DMS53 (cell line): ENCODE measurements around the gene IL20RB.
"Not testable (repeated sequence)": the region's sequence is repeated elsewhere in the genome, so short reads cannot be mapped to it uniquely, and the experiment has no call there.

Experiments
- DNase-seq: peaks from one replicate; lab custom pipeline; 2025; lab: John Stamatoyannopoulos, UW

Gene IL20RB

DNA sequence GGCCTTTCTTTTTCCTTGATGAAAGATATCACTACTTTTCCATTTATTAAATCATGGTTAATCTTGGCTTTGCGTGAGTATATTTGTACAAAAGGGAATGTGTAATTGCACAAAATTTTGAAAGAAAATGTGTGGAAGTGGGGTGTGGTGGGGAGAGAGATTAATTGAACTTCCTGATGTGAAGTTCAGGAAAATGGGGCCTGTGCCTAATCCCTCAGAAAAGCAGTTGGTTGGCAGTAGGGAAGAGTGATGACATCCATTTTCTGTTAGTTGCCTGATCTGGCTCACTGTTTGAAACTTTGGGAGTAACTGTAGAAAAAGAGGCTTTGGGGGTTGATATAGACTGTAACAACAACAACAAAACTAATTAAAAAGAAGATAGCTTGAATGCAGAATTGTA, 10.8 kb upstream of the IL20RB start:
- DNase-seq, result no peak

DNA sequence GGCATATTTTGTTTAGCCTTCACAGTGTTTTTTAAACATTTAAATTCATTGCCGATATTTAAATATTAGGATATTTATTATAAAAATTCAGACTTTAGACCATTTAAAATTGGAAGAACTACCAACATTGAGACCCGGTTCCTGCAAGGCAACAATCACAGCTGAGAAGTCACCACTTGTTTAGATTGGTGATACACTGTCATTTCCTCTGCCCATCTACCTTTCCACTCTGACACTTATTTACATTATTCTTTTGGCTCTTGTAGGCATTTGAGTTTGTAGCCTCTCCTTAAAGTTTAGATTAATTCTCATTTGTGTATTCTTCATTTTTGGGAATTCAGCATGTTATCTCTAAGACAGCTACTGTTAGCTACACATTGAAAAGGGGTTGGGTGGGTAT, 10.3 kb upstream of the IL20RB start:
- no peak for DNase-seq

DNA sequence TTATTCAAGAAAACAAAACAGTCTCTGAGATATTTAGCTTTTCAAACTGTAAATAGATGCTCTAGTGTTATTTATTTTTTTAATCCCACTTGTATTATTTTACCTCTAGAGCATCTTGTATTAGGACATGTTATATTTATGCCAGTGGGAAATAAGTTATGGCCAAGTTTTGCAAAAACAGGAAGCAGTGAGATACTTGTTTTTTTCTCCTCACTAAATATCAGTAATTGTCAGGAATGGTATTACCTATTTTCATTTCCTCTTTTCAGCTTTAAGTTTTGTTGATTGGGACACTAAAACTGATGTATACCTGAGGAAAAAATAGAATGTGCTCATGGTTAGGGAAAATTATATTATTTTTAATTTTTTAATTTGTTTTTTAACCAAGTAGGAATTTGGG, 8.6 kb upstream of the IL20RB start:
- DNase-seq, result no peak

DNA sequence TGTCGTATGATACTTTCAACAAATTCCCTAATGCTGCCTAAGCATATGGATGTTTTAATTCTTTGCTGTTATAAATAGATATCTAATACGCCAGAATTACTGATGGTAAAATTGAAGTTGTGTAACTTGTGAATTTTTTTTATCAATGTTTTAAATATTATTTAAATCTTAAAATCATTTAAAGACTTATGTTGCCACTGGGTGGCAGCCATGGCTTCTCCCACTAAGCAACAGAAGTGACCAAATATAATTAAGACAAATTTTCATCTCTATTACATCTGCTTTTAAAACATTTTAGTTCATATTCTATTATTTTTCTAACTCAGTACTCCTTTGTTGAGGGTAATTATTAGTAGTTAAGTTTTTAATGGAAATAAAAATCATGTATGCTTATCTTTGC, 8.1 kb upstream of the IL20RB start:
- DNase-seq, result no peak

DNA sequence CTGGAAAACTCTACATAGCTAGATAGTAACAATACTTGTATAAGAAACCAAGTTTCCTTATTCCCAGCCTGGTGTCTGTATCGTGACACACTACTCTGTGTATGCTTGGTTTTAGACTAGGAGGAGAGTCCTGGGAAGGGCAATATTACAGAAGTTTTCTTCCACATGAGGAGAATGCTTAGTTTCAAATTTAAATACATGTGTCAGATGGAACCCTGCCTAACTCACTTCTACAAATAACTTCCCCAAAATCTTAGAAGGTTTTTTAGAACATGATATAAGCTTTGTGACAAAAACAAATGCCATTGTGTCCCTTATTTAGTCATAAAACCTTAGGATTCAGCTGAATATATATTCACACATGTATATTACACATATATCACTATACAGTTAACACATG, 7.2 kb upstream of the IL20RB start:
- no peak for DNase-seq

DNA sequence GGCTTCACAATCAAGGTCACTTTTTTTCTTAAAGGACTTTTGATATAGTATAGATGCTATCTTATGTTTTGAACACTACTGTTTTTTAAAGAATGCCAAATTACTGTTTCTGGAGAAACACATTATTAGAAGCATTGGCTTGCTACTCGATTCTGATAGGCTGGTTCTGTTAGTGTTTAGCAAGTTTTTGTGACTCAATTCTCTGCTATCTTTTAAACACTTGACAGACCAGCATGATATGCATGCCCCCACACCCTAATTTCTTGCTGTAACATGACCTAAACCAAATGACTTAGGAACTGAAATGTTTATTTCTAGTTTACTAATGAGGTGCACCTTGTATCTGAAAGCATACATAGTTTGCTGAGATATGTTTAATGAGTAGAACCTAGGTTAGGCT, 5.5 kb upstream of the IL20RB start:
- DNase-seq, result no peak

DNA sequence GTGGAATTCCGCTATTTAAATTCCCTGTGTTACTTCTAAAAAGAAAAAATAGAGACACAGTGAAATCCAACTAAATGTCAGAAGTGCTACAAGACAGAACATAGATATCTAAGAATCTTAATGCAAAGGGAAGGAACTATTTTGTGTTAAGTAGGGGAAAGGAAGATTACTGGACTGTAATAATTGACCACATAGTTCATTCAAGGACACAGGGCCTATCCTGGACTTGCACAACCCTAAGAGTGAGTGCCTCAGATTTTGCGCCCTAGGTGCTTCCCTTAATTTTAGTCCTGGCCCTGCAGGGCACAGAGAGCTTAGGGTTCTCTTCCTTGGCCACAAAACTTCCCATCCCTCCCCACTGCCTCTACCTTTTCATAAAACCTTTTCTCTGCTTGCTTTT, 3.5 kb upstream of the IL20RB start:
- DNase-seq, result no peak

DNA sequence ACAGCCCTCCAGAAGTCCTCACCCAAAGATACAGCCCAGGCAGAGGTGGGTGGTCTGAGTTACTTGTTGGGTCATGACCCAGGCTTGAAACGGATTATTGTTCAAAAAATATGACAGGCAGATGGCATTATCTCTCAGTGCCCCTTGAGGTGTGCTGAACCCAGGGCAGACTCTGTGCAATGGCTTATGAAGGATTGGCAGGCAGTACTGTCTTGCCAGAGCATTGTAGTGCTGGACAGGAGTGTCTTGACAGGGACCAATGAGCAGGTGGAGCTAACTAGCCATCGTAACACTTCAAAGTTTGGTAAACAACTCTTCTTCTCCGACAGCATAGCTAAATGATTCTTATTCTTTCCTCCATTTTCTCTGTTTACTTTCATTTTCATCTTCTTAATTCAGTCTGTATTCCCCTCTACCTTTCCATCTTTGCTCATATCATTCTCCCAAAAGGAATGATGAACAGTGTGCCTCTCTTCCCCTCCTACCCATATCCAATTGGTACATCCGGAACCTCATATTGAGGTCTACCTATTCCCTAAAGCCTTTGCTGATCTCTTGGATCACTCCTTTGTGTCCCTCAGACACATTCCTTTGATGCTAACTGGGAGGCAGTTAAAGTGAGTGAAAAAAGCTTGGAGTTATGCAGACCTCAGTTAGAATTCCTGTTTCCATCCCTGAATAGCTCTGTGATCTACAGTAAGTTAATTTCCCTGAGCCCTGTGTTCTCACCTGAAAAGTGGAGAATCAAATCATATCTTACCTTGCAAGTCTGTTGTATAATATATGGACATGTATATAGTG, 2.6 kb upstream of the IL20RB start:
- DNase-seq, result no peak

DNA sequence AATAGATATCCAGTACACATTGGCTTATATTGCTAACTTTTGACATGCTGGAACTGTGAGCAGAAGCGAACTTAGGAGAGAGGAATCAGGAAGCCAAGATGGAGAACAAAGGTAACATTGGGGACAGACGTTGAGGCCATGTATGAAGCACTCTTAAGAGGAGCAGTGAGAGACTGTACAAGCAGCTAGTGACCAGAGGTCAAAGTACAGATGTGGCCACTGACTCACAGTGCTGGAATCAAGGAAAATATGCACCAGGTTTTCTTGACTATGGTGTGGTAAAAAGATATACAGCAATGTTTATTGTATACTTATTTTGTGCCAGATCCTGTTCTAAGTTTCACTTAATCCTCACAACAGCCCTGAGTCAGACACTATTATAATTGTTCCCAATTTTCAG, 2.0 kb upstream of the IL20RB start:
- DNase-seq, result no peak

DNA sequence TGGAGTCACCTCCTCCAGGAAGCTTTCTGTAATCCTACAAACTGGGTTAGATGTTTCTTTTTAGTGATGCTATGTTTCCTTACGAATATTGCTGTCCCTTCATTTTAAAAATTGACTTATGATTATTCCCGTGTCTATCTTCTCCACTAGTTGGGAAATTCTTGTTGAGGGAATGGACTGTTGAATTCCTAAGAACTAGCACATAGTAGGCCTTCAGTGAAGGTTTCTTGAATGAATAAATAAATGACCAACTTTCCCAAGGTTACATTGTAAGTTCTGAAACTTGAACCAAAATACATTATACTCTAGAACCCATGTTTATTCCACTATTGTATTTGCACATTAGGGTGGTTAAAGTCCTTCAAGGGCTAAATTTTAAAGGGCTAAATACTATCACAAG, 812 bp upstream of the IL20RB start:
- no peak for DNase-seq

DNA sequence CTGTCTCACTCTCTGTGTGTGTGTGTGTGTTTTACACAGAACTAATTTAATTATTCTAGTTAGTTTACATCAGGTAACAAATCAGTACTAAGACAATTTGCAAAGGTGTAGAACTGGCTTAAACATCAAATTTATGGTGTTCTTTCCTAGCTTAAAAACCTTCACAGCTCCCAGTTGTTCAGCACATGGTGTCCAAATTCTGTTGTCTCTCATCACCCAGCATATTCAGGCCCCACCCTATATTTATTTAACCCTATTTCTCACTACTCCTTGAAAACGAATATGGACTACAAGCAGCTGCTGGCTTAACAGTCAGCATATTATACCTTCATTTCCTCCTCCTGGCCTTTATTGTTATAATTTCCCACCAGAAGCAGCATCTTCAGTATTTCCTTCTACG, 1.2 kb downstream of the IL20RB start:
- DNase-seq, result no peak

DNA sequence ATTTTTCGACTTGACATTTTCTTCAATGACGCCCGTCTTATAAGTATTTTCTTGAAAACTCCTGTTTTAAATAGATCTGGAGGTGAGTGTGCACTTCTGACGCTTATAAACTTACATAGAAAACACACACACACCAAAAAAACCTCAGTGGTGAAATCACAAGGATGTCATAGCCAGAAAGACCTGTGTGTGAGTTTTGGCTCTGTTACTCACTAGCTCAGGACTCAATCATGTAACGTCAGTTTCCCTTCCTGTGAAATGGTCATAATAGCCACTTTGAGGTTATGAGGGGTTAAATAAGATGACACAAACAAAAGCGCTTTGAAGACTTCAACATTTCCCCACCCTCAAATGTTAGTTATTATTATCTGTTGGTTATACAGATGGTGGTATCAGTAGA, 1.8 kb downstream of the IL20RB start:
- DNase-seq, result no peak

DNA sequence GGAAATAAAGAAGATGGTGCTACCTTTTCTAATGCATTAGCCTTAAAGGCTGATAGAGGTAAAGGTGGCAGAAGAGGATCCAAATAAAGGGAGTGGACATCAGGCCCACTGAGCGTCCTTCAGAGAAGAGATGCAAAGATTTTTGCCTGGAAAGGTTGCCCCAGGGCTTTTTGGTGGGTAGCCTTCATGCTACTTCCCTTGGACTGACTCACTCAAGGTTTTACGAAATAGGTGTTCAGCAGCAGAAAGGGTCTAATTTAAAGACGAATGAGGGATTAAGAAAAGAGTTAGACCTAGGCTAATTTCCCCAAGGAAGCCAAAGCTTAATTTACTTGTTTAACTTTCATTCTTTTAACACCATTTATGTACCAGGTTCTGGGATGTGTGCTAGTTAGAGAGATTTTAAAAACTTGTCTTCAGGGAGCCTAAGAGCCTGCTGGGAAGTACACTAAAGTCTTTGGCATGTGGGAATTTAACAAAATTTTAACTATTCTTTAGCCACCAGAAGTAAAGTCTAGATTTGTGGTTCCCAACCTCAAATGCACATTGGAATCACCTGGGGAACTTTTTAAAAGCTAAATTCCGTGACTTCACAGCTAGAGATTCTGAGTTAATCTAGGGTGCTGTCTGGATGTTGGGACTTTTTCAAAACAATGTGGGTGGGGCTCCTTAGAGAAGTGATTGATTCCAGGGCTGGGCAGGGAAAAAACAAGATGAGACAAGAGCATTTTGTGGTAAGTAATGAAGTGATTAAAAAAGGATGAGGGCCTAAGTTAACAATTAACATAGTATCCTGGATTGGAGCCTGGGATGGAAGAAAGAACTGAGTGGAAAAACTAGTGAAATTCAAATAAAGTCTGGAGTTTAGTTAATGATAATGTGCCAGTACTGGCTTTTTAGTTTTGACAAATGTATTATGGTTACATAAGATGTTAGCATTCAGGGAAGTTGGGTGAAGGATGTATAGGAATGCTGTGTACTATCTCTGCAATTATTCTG, 3.4 kb downstream of the IL20RB start:
- DNase-seq, result no peak

DNA sequence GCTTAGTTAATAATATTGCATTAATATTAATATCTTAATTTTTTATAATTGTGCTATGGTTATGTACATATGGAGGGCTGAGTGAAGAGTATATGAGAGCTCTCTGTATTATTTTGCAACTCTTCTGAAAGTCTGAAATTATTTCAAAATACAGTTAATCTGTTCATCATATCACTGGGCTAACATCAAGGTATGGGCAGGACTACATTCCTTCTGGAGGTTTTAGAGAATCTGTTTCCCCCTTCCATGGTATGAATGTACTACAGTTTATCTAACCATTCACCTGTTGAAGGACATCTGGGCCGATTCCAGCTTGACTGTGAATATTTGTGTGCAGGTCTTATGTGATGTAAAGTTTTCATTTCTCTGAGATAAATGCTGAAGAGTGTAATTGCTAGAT, 5.1 kb downstream of the IL20RB start:
- no peak for DNase-seq

DNA sequence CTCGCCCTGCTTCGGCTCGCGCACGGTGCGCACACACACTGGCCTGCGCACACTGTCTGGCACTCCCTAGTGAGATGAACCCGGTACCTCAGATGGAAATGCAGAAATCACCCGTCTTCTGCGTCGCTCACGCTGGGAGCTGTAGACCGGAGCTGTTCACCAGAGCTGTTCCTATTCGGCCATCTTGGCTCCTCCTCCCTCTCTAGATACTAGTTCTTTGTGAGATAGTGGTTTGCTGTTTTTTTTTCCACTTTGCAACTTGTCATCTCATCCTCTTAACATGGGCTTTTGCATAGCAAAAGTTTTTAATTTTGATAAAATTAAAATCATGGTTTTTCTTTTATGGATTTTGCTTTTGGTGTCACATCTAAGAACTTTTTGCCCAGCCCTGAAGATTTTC, 11.8 kb downstream of the IL20RB start:
- not testable (repeated sequence) for DNase-seq

DNA sequence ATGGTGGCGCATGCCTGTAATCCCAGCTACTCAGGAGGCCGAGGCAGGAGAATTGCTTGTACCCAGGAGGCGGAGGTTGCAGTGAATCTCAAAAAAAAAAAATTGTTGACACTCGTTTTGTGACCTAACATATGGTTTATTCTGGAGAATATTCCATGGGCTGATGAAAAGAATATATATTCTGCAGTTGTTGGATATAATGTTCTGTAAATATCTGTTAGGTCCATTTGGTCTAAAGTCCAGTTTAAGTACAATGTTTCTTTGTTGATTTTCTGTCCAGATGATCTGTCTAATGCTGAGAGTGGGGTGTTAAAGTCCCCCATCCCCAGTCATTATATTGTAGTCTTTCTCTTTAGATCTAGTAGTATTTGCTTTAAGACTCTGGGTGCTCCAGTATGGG, 15.6 kb downstream of the IL20RB start:
- DNase-seq, result no peak

DNA sequence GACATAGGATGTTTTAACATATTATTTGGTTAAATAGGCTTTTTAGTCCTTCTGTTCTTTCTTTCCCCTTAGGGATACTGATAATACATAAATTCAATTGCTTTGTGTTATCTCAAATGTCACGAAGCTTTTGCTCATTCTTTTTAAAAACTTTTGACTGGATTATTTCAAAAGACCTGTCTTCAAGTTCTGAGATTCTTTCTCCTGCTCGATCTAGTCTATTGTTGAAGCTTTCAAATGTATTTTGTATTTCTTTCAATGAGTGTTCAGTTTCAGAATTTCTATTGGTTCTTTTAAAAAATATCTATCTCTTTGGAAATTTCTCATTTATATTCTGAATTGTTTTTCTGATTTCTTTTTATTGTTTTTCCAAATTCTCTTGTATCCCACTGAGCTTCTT, 16.9 kb downstream of the IL20RB start:
- no peak for DNase-seq

DNA sequence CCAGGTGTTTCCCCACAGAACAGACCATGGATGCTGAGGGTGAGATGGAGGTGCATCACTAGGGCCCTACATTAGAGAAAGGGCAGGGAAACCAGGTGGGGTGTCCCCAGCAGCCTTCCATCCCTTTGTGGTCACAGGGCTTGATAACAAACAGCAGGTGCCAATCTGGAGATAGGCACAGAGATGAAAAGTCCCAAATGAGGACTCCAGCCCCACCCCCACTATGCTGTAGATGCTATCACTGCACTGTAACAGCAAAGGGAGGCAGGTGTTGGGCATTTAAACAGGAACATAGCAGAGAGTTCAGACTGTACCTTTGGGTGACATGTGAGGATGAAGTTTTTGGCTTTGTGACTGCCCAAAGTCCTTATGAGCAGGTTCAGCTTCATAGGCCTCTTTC, 21.4 kb downstream of the IL20RB start:
- no peak for DNase-seq

DNA sequence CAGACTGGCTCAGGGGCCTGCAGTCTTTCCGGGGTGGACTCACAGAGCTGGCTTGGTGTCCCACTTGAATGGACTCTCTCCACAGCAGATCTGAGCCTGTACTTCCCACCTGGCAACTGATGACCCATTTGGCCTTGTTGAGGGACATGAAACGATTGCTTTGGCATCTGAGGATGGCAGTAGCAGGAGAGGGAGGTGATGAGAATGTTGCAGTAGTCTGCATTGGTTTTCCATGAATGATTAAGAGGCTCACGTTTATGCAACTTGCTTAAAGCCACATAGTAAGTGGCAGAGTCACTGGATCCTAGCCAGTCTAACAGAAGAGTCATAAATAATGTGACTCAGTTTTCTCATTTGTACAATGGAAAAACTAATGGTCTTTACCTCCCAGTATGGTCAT, 21.9 kb downstream of the IL20RB start:
- DNase-seq, result no peak

DNA sequence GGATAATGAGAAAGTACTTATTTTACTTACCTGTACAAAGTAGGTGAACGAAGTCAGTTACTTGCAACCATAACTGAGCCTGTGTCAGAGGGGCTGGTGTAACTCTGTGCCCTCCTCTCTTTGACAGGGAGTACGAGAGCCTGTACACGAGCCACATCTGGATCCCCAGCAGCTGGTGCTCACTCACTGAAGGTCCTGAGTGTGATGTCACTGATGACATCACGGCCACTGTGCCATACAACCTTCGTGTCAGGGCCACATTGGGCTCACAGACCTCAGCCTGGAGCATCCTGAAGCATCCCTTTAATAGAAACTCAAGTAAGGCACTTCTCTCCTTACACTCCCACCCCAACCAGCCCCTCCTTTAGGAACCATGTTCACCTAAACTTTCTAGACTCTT, 24.2 kb downstream of the IL20RB start:
- no peak for DNase-seq

DNA sequence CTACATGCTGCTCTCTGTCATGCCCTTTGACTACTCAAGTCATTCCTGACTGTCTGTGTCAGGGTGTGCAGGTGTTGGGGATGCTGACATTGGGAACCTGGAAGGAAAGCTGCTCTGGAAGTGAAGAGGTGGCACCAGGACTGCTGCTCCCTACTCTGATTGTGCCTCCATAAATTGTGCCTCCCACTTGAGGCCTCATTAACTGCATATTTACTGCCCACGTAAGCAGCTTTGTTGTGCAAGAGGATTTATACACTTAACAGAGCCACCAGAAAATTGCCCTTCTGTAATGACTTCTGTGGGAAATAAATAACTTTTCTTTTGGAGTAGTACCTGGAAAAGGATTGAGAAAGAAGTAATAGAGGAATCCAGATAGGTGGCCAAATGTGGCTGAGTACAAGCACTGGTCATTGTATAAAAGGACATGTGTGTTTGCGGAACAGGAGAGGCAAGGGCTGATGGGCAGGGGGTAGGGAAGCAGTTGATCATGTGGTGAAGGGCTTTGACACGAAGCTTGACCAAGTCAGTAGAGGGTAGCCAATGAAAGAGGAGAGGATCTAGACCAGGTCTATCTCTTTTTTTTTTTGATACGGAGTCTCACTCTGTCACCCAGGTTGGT, 24.8 kb downstream of the IL20RB start:
- DNase-seq, result no peak

DNA sequence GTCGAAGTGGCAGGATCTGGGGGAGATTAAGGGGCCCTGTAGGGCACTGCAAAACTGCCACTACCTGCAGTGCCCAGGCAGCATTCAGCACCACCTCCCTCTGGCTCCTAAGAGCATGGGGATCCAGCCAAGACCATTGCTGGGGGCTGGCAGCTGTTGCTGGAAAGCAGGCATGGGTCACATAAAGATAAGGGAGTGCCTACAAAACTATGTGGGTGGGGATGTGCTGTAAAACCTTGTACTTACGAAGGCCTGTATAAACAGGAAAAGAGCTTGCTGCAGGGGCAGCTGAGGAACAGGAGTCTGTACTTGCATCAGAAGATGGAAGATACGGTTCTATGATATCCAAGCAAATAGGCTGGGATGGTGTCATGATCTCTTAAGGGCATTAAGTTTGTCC, 27.1 kb downstream of the IL20RB start:
- no peak for DNase-seq
